ENCODE results near the gene ESYT2.

The ESYT2 gene

GRCh38 chr7:158816995-158817394 lies 12.3 kb downstream of the ESYT2 start:
- Histone ChIP-seq H3K9me3 (no peaks in the 10 kb centered on the region), H3K4me1 (ENCODE audit: control insufficient read depth in 1 of 2, insufficient read depth in 1 of 2, low read depth in 1 of 2, low read length in 1 of 2) (peaks cover 33 to 45% of the 10 kb centered on the region in 2 experiments), H3K27me3 (no peaks in the 10 kb centered on the region), H3K27ac (no peak overlapping the region), H3K36me3 (no peaks in the 10 kb centered on the region), H3K4me3 (ENCODE audit: low read depth in 1 of 2, low read length in 1 of 2) (no peak overlapping the region)
- TF ChIP-seq, protein P1, sequence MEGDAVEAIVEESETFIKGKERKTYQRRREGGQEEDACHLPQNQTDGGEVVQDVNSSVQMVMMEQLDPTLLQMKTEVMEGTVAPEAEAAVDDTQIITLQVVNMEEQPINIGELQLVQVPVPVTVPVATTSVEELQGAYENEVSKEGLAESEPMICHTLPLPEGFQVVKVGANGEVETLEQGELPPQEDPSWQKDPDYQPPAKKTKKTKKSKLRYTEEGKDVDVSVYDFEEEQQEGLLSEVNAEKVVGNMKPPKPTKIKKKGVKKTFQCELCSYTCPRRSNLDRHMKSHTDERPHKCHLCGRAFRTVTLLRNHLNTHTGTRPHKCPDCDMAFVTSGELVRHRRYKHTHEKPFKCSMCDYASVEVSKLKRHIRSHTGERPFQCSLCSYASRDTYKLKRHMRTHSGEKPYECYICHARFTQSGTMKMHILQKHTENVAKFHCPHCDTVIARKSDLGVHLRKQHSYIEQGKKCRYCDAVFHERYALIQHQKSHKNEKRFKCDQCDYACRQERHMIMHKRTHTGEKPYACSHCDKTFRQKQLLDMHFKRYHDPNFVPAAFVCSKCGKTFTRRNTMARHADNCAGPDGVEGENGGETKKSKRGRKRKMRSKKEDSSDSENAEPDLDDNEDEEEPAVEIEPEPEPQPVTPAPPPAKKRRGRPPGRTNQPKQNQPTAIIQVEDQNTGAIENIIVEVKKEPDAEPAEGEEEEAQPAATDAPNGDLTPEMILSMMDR (IDR thresholded peaks at IDR 0.05) = no peak

DNA sequence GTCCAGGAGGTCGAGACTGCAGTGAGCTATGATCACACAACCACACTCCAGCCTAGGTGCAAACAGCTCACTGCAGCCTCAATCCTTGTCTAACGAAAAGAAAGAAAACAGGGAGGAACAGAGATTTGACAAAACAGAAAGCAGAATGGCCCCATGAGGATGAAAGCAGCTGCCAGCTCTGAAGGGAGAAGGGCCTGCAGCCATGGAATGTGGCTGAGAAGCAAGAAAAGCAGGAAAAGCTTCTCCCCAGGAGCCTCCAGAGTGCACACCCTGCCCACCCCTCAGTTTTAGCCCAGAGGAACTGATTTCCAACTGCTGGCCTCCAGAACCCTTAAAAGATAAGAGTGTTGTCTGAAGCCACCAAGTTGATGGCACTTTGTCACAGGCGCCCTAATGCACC lies 13.0 kb downstream of the ESYT2 start:
- TF ChIP-seq, protein P1 (IDR thresholded peaks at IDR 0.05) = no peak
- no peaks in the 10 kb centered on the region for H3K9me3 ChIP-seq
- H3K27me3 ChIP-seq = no peaks in the 10 kb centered on the region
- no peaks in the 10 kb centered on the region for H3K36me3 ChIP-seq
- peak overlapping the region; percentile 33 for H3K27ac ChIP-seq
- peaks cover 26 to 40% of the 10 kb centered on the region in 2 experiments for H3K4me1 ChIP-seq (ENCODE audit: control insufficient read depth in 1 of 2, insufficient read depth in 1 of 2, low read depth in 1 of 2, low read length in 1 of 2)
- no peak overlapping the region for H3K4me3 ChIP-seq (ENCODE audit: low read depth in 1 of 2, low read length in 1 of 2)

DNA sequence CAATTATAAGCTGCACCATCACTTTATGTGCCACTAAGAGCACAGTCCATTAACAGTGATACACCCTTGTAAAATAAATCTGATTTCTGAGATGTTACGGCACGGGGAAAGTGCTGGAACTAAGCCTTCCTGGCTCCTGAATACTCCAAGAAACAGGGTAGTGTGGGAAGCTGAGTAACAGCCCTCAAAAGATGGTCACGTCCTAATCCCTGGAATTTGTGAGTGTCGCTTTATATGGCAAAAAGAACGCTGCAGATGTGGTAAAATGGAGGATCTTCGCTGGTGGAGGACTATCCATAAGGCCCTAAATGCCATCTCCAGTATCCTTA lies 13.5 kb downstream of the ESYT2 start:
- peaks cover 23 to 38% of the 10 kb centered on the region in 2 experiments for H3K4me1 ChIP-seq (ENCODE audit: control insufficient read depth in 1 of 2, insufficient read depth in 1 of 2, low read depth in 1 of 2, low read length in 1 of 2)
- H3K4me3 ChIP-seq (ENCODE audit: low read depth in 1 of 2, low read length in 1 of 2) = no peak overlapping the region
- H3K27me3 ChIP-seq = no peaks in the 10 kb centered on the region
- H3K27ac ChIP-seq = peak overlapping the region; percentile 33
- no peaks in the 10 kb centered on the region for H3K9me3 ChIP-seq
- TF ChIP-seq, protein P1 (IDR thresholded peaks at IDR 0.05) = no peak
- H3K36me3 ChIP-seq = no peaks in the 10 kb centered on the region

- Histone ChIP-seq H3K27ac (peak overlapping the region; percentile 37), H3K4me1 (ENCODE audit: control insufficient read depth in 1 of 2, insufficient read depth in 1 of 2, low read depth in 1 of 2, low read length in 1 of 2) (peaks cover 23 to 39% of the 10 kb centered on the region in 2 experiments), H3K36me3 (no peaks in the 10 kb centered on the region), H3K27me3 (no peaks in the 10 kb centered on the region), H3K9me3 (no peaks in the 10 kb centered on the region), H3K4me3 (ENCODE audit: low read depth in 1 of 2, low read length in 1 of 2) (no peak overlapping the region)
- TF ChIP-seq, protein P1 (IDR thresholded peaks at IDR 0.05) = no peak
These were observed 14.1 kb downstream of the ESYT2 start for GRCh38 chr7:158815083-158815799.

GRCh38 chr7:158814637-158815036 lies 14.7 kb downstream of the ESYT2 start:
- Histone ChIP-seq H3K36me3 (no peaks in the 10 kb centered on the region), H3K4me3 (ENCODE audit: low read depth in 1 of 2, low read length in 1 of 2) (no peak overlapping the region), H3K27ac (peak overlapping the region; percentile 37), H3K9me3 (no peaks in the 10 kb centered on the region), H3K27me3 (no peaks in the 10 kb centered on the region), H3K4me1 (ENCODE audit: control insufficient read depth in 1 of 2, insufficient read depth in 1 of 2, low read depth in 1 of 2, low read length in 1 of 2) (peaks cover 24 to 45% of the 10 kb centered on the region in 2 experiments)
- TF ChIP-seq, protein P1 (IDR thresholded peaks at IDR 0.05) = no peak

Data from neutrophil (primary cell).